Measurements from ENCODE around the gene ALG10B. TPM values are rescaled to one million over a fixed set of nuclear protein-coding genes. Genes with fewer than 3 reads are reported as not detected.
"Not testable (repeated sequence)": the region's sequence is repeated elsewhere in the genome, so short reads cannot be mapped to it uniquely, and the experiment has no call there.

Gene ALG10B
- total RNA-seq, 1 donor from 2014 or later = 1.8 TPM

GRCh38 chr12:38350342-38351174 lies 34.0 kb downstream of the ALG10B start:
- no peak for TF ChIP-seq EZH2 (IDR thresholded peaks at IDR 0.05; ENCODE audit: insufficient read depth, low read length)
- TF ChIP-seq, protein P1, sequence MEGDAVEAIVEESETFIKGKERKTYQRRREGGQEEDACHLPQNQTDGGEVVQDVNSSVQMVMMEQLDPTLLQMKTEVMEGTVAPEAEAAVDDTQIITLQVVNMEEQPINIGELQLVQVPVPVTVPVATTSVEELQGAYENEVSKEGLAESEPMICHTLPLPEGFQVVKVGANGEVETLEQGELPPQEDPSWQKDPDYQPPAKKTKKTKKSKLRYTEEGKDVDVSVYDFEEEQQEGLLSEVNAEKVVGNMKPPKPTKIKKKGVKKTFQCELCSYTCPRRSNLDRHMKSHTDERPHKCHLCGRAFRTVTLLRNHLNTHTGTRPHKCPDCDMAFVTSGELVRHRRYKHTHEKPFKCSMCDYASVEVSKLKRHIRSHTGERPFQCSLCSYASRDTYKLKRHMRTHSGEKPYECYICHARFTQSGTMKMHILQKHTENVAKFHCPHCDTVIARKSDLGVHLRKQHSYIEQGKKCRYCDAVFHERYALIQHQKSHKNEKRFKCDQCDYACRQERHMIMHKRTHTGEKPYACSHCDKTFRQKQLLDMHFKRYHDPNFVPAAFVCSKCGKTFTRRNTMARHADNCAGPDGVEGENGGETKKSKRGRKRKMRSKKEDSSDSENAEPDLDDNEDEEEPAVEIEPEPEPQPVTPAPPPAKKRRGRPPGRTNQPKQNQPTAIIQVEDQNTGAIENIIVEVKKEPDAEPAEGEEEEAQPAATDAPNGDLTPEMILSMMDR (IDR thresholded peaks at IDR 0.05; ENCODE audit: insufficient read depth, low read depth, low read length) = no peak
- no peaks in the 10 kb centered on the region for H3K4me1 Mint-ChIP-seq (ENCODE audit: low read depth, unreplicated experiment)
- H3K79me2 ChIP-seq (ENCODE audit: insufficient read depth, low read length) = no peaks in the 10 kb centered on the region
- no peaks in the 10 kb centered on the region for H3K36me3 Mint-ChIP-seq (ENCODE audit: low read depth, unreplicated experiment)
- H3K9ac ChIP-seq (ENCODE audit: low read length) = no peak overlapping the region
- no peaks in the 10 kb centered on the region for H4K20me1 ChIP-seq (ENCODE audit: insufficient read depth, low read length)
- no peaks in the 10 kb centered on the region for H3K27me3 Mint-ChIP-seq (ENCODE audit: low read depth, unreplicated experiment)
- no peaks in the 10 kb centered on the region for H3K4me1 ChIP-seq (ENCODE audit: insufficient read depth, low read length)
- H3K27ac ChIP-seq (ENCODE audit: low read depth, low read length) = no peak overlapping the region
- no peaks in the 10 kb centered on the region for H3K36me3 ChIP-seq (ENCODE audit: insufficient read depth, low read length)
- no peak overlapping the region for H3K4me3 ChIP-seq (ENCODE audit: insufficient read depth, low read depth, low read length)
- H3K27ac Mint-ChIP-seq (ENCODE audit: unreplicated experiment) = no peak overlapping the region
- FAIRE-seq (no peak), DNase-seq (ENCODE audit: low read depth) (no peak)
- H3K27me3 ChIP-seq (ENCODE audit: insufficient read depth, low read length) = no peaks in the 10 kb centered on the region
- H3K9me3 ChIP-seq (ENCODE audit: insufficient read depth, low read depth, low read length) = no peaks in the 10 kb centered on the region
- H3K4me2 ChIP-seq (ENCODE audit: low read length) = no peak overlapping the region
- H2AFZ ChIP-seq (ENCODE audit: low read depth, low read length) = no peak overlapping the region
- H3K9me3 Mint-ChIP-seq (ENCODE audit: unreplicated experiment) = peaks cover 12% of the 10 kb centered on the region
- H3K4me3 Mint-ChIP-seq (ENCODE audit: unreplicated experiment) = no peak overlapping the region

DNA sequence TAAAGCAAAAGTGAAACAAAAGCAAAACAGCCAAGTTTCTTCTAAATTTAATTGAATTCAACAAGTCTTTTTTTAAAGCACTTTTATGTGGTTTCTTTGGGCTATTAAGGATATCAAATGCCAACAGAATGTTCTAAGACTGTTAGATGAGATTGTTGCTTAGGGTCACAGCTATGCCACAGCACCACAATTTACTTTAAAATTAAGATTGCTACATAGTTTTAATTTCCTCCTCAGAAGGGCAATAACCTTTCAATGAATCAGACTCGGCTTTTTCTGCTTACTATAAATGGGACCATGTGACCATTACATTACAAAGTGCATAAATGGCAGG lies 34.6 kb downstream of the ALG10B start:
- H4K20me1 ChIP-seq (ENCODE audit: insufficient read depth, low read length); H3K4me3 ChIP-seq (ENCODE audit: insufficient read depth, low read depth, low read length); H3K4me2 ChIP-seq (ENCODE audit: low read length); DNase-seq (ENCODE audit: low read depth); H3K27ac ChIP-seq (ENCODE audit: low read depth, low read length); H3K4me1 ChIP-seq (ENCODE audit: insufficient read depth, low read length); H3K9me3 ChIP-seq (ENCODE audit: insufficient read depth, low read depth, low read length); H2AFZ ChIP-seq (ENCODE audit: low read depth, low read length); FAIRE-seq; H3K36me3 Mint-ChIP-seq (ENCODE audit: low read depth, unreplicated experiment); H3K4me1 Mint-ChIP-seq (ENCODE audit: low read depth, unreplicated experiment); H3K9ac ChIP-seq (ENCODE audit: low read length); H3K27me3 ChIP-seq (ENCODE audit: insufficient read depth, low read length); H3K4me3 Mint-ChIP-seq (ENCODE audit: unreplicated experiment); H3K27ac Mint-ChIP-seq (ENCODE audit: unreplicated experiment); H3K79me2 ChIP-seq (ENCODE audit: insufficient read depth, low read length); H3K27me3 Mint-ChIP-seq (ENCODE audit: low read depth, unreplicated experiment); H3K36me3 ChIP-seq (ENCODE audit: insufficient read depth, low read length): not testable (repeated sequence)
- H3K9me3 Mint-ChIP-seq (ENCODE audit: unreplicated experiment) = peaks cover 12% of the 10 kb centered on the region

DNA sequence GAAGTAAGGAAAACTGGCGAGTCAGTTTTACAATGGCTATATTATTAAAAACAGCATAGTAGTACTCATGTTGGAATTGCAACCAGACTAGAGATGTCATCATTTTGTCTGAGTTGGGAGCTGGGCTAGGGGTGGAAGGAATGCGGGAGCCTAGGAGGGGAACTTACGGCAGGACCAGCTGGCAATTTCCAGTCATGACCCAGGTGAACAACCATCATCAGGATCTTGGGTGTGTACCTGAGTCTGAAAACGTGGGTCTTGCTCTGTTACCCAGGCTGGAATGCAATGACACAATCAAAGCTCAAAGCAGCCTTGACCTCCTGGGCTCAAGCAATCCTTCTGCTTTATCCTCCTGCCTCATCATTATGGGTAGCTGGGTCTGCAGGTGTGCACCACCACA lies 50.9 kb downstream of the ALG10B start:
- H3K9me3 ChIP-seq (ENCODE audit: insufficient read depth, low read depth, low read length) = no peaks in the 10 kb centered on the region
- H3K27me3 Mint-ChIP-seq (ENCODE audit: low read depth, unreplicated experiment) = no peaks in the 10 kb centered on the region
- H3K4me3 ChIP-seq (ENCODE audit: insufficient read depth, low read depth, low read length) = no peak overlapping the region
- H3K36me3 Mint-ChIP-seq (ENCODE audit: low read depth, unreplicated experiment) = no peaks in the 10 kb centered on the region
- FAIRE-seq (no peak), DNase-seq (ENCODE audit: low read depth) (no peak)
- no peaks in the 10 kb centered on the region for H4K20me1 ChIP-seq (ENCODE audit: insufficient read depth, low read length)
- no peaks in the 10 kb centered on the region for H3K36me3 ChIP-seq (ENCODE audit: insufficient read depth, low read length)
- no peak overlapping the region for H2AFZ ChIP-seq (ENCODE audit: low read depth, low read length)
- no peak overlapping the region for H3K27ac ChIP-seq (ENCODE audit: low read depth, low read length)
- H3K4me1 Mint-ChIP-seq (ENCODE audit: low read depth, unreplicated experiment) = no peaks in the 10 kb centered on the region
- H3K27ac Mint-ChIP-seq (ENCODE audit: unreplicated experiment) = no peak overlapping the region
- H3K79me2 ChIP-seq (ENCODE audit: insufficient read depth, low read length) = no peaks in the 10 kb centered on the region
- no peak overlapping the region for H3K4me2 ChIP-seq (ENCODE audit: low read length)
- TF ChIP-seq, protein P1 (IDR thresholded peaks at IDR 0.05; ENCODE audit: insufficient read depth, low read depth, low read length) = no peak
- no peak for TF ChIP-seq EZH2 (IDR thresholded peaks at IDR 0.05; ENCODE audit: insufficient read depth, low read length)
- no peaks in the 10 kb centered on the region for H3K4me1 ChIP-seq (ENCODE audit: insufficient read depth, low read length)
- no peaks in the 10 kb centered on the region for H3K9me3 Mint-ChIP-seq (ENCODE audit: unreplicated experiment)
- no peaks in the 10 kb centered on the region for H3K27me3 ChIP-seq (ENCODE audit: insufficient read depth, low read length)
- H3K4me3 Mint-ChIP-seq (ENCODE audit: unreplicated experiment) = no peak overlapping the region
- no peak overlapping the region for H3K9ac ChIP-seq (ENCODE audit: low read length)
